GM12874 (cell line): ENCODE results near the gene SNTG2.

Experiments used
- TF ChIP-seq, protein P1 (sequence below): IDR thresholded peaks from 2 replicates; pipeline ENCODE4 v1.5.1; 2011; ENCODE audit warnings: low read depth, mild to moderate bottlenecking, control low read depth, low read length, moderate library complexity; ENCODE audit not compliant: insufficient read depth

SNTG2 gene

DNA sequence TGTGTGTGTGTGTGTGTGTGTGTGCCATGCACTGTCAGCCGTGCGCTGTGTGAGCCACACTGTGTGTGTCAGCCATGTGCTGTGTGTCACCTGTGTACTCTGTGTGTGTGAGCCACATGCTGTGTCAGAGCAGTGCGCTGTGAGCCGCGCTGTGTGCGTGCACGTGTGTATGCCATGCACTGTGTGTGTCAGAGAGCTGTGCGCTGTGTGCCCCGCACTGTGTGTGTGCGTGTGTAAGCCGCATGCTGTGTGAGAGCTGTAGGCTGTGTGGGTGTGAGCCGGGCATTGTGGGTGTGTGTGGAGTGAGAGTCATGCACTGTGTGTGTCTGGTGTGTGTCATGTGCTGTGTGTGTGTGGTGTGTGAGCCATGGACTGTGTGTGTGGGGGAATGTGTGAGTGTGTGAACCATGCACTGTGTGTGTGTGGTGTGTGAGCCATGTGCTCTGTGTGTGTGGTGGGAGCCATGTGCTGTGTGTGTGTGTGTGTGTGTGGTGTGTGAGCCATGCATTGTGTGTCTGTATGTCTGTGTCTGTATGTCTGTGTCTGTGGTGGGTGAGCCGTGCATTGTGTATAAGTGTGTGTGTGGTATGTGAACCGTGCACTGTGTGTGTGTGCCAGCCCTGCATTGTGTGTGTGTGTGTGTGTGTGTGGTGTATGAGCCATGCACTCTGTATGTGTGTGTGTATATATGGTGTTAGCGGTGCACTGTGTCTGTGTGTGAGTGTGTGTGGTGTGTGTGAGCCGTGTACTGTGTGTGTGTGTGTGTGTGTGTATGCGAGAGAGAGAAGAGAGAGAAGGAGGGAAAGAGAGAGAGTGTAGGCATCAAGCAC, 356.3 kb downstream of the SNTG2 start:
- TF ChIP-seq, protein P1, sequence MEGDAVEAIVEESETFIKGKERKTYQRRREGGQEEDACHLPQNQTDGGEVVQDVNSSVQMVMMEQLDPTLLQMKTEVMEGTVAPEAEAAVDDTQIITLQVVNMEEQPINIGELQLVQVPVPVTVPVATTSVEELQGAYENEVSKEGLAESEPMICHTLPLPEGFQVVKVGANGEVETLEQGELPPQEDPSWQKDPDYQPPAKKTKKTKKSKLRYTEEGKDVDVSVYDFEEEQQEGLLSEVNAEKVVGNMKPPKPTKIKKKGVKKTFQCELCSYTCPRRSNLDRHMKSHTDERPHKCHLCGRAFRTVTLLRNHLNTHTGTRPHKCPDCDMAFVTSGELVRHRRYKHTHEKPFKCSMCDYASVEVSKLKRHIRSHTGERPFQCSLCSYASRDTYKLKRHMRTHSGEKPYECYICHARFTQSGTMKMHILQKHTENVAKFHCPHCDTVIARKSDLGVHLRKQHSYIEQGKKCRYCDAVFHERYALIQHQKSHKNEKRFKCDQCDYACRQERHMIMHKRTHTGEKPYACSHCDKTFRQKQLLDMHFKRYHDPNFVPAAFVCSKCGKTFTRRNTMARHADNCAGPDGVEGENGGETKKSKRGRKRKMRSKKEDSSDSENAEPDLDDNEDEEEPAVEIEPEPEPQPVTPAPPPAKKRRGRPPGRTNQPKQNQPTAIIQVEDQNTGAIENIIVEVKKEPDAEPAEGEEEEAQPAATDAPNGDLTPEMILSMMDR: no peak

DNA sequence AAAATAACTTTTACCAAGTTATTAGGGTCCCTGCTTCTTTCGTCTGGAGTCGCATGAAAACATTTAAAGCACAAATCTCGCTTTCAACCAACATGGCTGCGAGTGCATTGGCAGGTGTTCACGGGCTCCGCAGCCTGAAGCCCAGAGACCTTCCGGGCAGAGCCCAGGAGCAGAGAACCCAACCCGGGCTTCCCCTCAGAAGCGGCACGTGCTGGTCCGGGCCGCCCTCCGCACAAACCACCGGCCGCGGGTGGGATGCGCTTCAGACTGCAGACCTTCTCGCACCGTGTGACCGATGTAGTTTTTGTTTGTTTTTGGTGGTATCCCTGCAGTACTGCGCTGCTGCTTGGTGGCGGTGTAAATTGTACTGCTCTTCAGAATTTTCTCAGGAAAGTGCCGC, 357.0 kb downstream of the SNTG2 start:
- TF ChIP-seq, protein P1: no peak

DNA sequence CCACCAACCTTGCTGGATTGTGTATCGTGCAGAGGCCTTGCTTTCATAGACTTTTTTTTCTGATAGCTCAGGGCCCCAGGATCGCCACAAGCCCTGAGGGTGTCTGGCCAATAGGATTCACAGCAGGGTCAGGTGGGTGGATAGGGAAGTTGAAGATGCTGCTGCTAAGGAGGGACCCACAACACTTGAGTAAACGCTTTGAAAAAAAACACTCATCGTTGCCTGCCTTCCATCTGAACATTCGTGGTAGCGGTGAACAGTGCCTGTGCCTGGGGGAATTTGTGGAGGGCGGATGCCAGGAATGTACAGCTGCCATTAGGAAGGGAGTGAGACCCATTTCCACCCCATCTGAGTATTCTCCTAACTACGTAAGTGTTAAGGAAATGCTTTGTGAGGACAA, 358.0 kb downstream of the SNTG2 start:
- TF ChIP-seq, protein P1: no peak

DNA sequence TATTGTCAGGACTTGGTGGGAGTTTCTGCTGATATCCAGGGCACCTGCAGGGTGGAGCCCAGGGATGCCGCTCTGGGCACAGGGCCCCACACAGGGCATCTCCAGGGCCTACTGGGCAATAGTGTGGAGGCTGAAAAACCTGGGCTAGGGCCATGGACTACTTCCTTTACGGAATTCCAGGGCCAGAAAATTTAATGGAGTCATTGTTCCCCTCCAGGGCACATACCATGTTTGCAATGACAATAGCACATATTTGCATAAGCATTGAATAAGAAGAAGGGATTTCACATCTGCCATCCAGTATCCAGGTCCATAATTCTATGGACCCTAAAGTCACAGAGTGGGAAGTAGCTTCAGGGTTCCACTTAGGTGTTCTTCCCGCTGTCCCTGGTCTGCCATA, 358.9 kb downstream of the SNTG2 start:
- TF ChIP-seq, protein P1: no peak

DNA sequence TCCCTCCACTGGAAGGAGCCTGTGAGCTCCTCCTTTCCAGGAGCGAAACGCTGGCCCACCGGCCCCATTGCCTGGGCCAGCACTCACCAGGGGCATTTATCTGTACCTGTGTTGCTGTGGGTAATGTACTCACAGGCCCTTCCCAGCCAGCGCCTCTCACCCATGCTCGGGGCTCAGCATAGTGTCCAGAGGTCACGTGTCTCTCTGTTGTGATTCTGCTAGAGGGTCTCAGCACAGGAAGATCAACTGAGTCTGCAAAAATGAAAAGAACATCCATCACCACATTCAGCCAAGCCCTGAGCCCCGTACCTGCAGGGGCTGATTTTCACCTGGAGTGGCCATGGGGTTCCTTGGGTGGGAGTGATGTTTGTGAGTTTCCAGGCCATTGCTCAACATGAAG, 359.6 kb downstream of the SNTG2 start:
- TF ChIP-seq, protein P1: no peak

DNA sequence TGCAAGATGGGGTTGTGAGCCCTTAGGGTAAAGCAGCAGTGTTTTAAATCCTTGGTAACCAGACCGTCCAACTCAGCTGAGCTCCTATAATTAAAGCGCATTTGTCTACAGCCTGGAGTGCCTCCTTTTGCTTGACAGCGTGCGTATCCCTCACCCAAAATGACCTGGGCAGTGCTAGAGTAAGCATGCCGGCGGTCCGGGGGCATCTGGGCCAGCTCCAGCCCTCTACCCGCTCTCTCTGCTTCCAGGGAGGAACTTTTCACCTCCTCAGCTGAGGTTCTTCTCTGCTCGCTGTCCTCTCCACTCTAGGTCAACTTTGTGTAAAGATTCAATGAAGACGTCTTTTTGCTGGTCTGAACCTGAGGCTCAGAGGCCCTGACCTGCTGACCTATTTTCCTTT, 360.2 kb downstream of the SNTG2 start:
- TF ChIP-seq, protein P1: no peak

DNA sequence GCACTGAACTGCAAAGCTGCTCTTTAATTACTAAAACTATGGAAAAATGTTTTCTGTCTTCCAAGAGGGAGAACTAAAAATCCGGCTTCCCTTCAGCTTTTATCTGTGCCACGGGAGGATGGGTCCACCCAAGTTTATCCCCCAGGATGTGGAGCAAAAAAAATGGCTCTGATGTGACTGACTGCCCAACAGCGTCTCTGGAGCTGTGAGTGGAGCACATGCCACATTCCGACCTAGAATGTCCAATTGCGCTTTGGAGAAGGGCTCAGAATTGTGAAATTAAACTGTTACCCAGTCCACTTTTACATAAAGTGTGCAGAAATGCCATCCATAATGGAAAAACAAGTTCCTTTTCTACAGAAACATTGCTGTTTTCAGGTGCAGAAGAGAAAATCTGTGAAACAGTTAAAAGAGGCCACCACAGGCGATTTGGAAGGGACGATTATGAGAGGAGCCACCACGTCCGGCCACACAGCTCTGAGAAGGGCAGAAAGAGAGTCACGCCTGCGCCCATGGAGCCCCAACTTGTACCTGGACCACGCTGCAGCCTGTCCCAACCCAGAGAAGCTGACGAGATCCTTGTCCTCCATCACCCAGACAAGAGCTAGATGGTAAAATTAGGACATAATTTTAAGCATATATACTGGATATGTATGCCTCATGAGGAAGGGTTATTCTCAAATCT, 362.7 kb downstream of the SNTG2 start:
- TF ChIP-seq, protein P1: no peak
